Uterus (tissue), 2 donors: Measurements from ENCODE around the gene DTX2.
"Not testable (repeated sequence)": the region's sequence is repeated elsewhere in the genome, so short reads cannot be mapped to it uniquely, and the experiment has no call there.

Experiments
- CTCF ChIP-seq, 4 experiments: fragments of 200-600 bp in 2 of 4; fragments of 450-650 bp in 2 of 4; sonication (generic) in 2 of 4; IDR thresholded peaks; one replicate each; pipeline ENCODE4 v1.5.1; 2016 to 2019; ENCODE audit warnings: antibody characterized with exemption in 4 of 4, mild to moderate bottlenecking in 2 of 4, moderate library complexity in 1 of 4
- POLR2A ChIP-seq, 2 donors: fragments of 450-650 bp; IDR thresholded peaks; one replicate each; pipeline ENCODE4 v1.6.1; 2016; ENCODE audit warnings: antibody characterized with exemption in 2 of 2, mild to moderate bottlenecking in 1 of 2, moderate library complexity in 1 of 2

- not testable (repeated sequence) for TF ChIP-seq POLR2A, CTCF (IDR thresholded peaks at IDR 0.05)
Measured at GRCh38 chr7:76467743-76468404, 6.4 kb downstream of the DTX2 start.
